GM23338 (cell line): Measurements from ENCODE around the gene ZBTB12.

Experiments used
- POLR2AphosphoS5 ChIP-seq: IDR thresholded peaks from 2 replicates; pipeline ENCODE4 v1.6.1; 2016; ENCODE audit warnings: antibody characterized with exemption, low read depth
- ZNF114 ChIP-seq: fragments of 250-450 bp; sonication (Bioruptor Pico); IDR thresholded peaks from 2 replicates; pipeline ENCODE4 v1.5.0; 2020; ENCODE audit warnings: mild to moderate bottlenecking, moderate library complexity
- TF ChIP-seq, protein P1 (sequence below), 2 experiments: fragments of 200-600 bp in 1 of 2; sonication (generic) in 1 of 2; conservative IDR thresholded peaks; 2 replicates each; pipeline versions ENCODE4 v1.5.1 to v1.6.1; 2016 to 2017; ENCODE audit warnings: antibody characterized with exemption in 2 of 2, low read depth in 2 of 2, mild to moderate bottlenecking in 2 of 2, moderate library complexity in 1 of 2

DNA sequence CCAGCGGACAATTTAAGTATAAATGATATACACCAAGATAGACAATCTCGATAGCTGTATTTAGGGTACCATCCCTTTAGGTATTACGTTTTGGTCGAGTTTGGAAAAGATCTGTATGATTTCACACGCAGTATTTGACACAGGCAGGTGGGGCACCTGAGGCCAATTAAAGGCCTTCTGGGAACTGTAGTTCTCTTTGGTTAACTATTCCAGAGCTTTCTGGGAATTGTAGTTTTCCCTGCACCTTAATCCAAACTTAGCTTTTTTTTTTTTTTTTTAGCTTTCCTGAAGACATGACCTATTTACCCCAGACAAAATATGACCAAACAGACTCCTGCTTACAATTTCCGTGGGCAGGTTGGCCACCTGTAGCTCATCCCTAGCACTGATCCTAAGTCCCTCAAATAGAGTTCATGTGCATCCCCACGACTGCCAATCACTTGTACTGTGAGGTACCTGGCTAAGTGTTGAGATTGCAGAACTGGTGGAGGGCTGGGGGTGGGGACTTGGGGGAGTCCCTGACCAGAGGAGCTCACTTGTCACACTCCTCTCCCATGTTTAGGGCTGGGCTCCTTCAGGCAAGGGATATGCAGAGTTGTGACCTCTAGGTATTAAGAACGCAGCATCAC lies 3.4 kb downstream of the ZBTB12 start:
- no peak; the same call in 1 of the 2 replicates for TF ChIP-seq POLR2AphosphoS5
- no peak for TF ChIP-seq ZNF114 (CRISPR knock-in tag)
- TF ChIP-seq, protein P1, sequence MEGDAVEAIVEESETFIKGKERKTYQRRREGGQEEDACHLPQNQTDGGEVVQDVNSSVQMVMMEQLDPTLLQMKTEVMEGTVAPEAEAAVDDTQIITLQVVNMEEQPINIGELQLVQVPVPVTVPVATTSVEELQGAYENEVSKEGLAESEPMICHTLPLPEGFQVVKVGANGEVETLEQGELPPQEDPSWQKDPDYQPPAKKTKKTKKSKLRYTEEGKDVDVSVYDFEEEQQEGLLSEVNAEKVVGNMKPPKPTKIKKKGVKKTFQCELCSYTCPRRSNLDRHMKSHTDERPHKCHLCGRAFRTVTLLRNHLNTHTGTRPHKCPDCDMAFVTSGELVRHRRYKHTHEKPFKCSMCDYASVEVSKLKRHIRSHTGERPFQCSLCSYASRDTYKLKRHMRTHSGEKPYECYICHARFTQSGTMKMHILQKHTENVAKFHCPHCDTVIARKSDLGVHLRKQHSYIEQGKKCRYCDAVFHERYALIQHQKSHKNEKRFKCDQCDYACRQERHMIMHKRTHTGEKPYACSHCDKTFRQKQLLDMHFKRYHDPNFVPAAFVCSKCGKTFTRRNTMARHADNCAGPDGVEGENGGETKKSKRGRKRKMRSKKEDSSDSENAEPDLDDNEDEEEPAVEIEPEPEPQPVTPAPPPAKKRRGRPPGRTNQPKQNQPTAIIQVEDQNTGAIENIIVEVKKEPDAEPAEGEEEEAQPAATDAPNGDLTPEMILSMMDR (conservative IDR thresholded peaks at IDR 0.05; ENCODE audit: low read depth in 2 of 2): no peak
